ENCODE results near the gene CDCA8.

The CDCA8 gene

GRCh38 chr1:37692078-37692833, at the start of gene CDCA8:
CDCA8 (plus strand) TSS chr1:37692516; CDS start chr1:37692691, 175 bp downstream.
- peak; percentile 94 for DNase-seq (ENCODE audit: low spot score)

GRCh38 chr1:37647281-37647680, 45.0 kb upstream of the CDCA8 start:
- no peak for DNase-seq (ENCODE audit: low spot score)

- no peak for DNase-seq (ENCODE audit: low spot score)
Measured at GRCh38 chr1:37650173-37650572, 42.1 kb upstream of the CDCA8 start.

GRCh38 chr1:37650721-37651120, 41.6 kb upstream of the CDCA8 start:
- no peak for DNase-seq (ENCODE audit: low spot score)

- DNase-seq (ENCODE audit: low spot score): no peak
Measured at GRCh38 chr1:37651803-37652202, 40.5 kb upstream of the CDCA8 start.

- DNase-seq (ENCODE audit: low spot score): no peak
Measured at GRCh38 chr1:37652976-37653375, 39.3 kb upstream of the CDCA8 start.

GRCh38 chr1:37653906-37654305, 38.4 kb upstream of the CDCA8 start:
- DNase-seq (ENCODE audit: low spot score): no peak

DNA sequence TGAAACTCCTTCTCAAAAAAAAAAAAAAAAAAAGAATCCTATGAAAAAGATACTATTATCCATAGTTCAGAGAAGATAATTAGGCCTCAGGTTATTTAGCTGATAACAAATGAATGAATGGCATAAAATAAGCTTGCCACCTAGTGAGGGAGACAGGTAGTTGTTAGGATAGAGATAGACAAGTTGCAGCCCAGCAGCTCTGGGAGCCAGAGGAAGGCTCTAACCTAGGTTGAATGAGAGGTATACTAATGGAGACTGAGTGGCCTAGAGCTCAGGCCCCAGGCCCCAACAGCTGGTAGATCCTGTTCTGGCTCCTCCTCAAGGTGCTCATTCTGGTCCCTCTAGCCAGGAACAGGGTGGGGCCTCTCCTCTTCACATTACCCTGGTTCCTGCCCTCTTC, 37.0 kb upstream of the CDCA8 start:
- no peak for DNase-seq (ENCODE audit: low spot score)

- DNase-seq (ENCODE audit: low spot score): no peak
Measured at GRCh38 chr1:37656026-37656425, 36.3 kb upstream of the CDCA8 start.

- no peak for DNase-seq (ENCODE audit: low spot score)
Measured at GRCh38 chr1:37656881-37657280, 35.4 kb upstream of the CDCA8 start.

DNA sequence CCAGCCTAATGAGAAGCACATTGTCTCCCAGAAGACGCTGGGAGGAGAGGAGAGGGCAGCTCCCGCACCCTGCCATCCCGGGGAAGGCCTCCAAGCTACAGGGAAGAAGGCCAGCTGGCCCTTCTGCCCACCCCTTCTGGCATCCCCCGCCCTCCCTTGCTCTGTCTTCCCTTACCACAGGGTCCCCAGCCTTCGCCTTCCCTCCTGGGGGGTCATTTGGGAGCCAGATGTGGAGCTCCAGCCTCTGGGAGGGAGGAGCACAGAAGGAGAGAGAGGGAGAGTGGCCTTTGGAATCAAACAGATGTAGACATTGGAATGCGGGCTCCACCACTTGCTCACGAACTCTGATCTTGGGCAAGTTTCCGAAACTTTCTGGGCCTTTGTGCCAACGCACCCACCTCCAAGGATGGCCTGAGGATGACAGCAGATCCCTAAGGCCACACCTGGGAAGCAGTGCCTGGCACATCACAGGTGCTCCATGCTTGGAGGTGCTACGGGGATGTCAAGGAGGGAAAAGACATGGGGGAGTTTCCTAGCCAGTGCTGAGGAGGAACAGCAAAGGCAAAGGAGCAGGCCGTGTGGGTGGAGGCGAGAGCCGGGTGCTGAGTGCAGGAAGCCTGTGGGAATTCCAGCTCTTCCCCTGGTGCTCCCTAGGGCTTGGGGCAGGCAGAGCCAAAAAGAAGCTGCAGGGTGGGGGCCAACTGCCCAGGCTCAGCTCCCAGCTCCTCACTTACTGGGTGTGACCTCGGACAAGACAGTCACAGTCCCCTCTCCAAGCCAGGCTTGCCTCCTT, 34.5 kb upstream of the CDCA8 start:
- DNase-seq (ENCODE audit: low spot score): no peak

DNA sequence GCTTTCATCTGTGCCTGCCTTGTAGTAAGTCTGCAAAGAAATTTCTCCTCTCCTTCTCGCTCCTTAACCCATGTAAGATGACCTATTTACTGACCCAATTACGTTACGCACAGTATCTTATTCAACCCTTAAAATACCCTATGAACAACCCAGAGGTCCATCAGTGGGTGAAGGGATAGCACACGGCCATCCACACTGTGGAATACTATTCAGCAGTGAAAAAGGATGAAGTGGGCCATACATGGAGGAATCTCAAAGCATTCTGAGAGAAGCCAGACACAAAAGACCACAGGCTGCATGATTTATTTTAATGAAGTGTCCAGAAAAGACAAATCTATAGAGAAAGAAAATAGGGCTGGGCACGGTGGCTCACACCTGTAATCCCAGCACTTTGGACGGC, 33.8 kb upstream of the CDCA8 start:
- no peak for DNase-seq (ENCODE audit: low spot score)

DNA sequence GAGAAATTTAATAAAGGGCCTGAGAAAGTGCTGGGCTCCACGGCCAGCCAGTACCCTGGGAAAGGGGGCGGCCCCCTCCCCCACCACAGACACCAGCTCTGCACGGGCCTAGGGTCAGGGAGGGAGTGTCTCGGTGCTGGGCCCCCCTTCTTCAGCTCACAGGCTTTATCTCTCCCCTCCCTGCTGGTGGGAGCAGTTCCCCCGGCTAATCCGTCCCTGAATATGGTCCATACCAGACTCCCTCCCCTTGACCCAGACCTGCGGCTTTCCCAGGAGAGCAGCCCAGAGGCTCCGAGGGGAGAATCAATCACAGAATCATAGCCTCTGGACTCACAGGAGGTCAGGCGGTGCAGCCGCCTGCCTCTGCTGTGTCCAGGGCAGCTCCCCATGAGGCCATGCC, 31.7 kb upstream of the CDCA8 start:
- DNase-seq (ENCODE audit: low spot score): no peak

- no peak for DNase-seq (ENCODE audit: low spot score)
Measured at GRCh38 chr1:37661401-37661800, 30.9 kb upstream of the CDCA8 start.

- DNase-seq (ENCODE audit: low spot score): no peak
Measured at GRCh38 chr1:37662031-37662755, 30.1 kb upstream of the CDCA8 start.

DNA sequence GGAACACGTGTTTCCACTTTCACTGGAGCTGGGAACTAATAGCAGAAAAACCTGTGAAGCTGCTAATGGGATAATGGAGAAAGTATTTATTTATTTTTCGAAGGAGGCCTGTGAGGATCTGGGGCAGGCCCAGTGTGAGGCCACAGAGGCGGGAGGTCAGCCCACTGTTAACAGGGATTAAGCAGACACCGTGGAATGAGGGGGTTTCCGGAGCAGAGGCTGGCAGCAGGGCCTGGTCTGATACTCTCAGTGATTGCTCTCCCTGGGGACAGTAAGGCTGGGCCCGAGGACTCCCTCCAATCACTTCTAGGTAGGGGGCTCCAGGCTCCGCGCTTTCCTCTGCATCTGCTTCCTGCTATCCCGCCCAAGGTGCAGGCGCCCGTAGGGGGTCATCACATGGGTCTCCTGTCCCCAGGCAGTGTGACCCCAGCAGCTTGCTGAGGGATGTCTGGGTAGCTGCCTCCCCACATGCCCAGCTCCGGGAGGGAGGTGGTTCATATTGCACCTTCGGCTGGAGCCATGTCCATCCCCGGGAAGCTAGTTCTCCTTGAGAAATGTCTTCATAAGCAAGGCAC, 28.8 kb upstream of the CDCA8 start:
- DNase-seq (ENCODE audit: low spot score): no peak

DNA sequence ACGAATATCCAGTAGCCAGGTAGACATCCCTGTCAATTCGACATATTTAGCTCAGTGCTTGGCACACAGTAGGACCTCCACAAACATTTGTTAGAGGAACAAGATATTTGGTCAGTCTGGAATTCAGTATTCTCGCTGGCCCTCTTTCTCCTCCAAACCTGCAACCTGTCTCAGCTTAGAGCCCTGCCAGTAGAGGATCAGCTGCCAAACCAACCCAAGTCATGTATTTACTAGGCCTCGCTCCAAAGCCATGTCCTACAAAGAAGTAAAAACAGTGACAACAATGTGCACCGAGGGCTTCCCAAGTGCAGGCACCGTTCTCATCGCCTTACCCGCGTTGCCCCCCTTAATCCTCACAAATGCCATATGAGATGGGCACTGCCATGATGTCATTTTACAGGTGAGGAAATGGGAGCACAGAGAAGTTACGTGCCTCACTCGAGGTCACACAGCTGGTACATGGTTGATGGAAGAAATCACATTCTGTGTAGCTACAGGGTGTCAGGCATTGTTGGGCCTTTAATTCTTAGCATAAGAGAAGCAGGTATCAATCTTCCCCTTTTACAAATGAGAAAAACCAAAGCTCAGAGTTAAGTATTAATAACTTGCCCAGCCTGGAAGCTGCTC, 26.0 kb upstream of the CDCA8 start:
- no peak for DNase-seq (ENCODE audit: low spot score)

DNA sequence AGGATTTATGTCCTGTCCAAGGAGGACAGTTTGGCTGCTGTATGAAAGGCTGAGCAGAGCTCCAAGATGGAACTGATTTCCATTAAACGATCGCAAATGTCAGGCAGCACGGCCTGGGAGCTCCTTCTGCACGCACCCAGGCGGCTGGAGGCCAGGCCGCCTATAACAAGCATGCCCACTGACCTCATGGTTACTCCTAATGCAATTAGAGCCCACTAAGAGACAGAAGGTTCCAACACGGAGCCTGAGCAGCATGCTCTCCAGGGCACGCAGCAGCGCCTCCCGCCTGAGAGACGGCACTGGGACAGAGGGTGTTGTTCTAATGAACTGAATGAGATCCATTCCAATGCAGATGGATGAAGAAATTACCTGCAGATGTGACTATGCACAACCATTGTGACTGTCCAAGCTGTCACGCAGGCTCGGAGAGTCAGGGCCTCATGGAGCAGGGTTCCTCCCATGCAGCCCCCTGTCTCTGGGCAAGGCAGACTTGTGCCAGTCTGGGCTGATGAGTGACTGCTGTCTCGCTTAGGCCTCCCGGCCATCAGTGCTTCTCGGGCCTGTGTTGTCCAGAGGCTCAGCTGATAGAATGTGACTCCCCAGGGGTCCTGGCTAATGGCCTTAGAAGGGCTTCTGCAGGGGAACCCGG, 25.2 kb upstream of the CDCA8 start:
- no peak for DNase-seq (ENCODE audit: low spot score)

GRCh38 chr1:37670133-37670532, 22.2 kb upstream of the CDCA8 start:
- no peak for DNase-seq (ENCODE audit: low spot score)

DNA sequence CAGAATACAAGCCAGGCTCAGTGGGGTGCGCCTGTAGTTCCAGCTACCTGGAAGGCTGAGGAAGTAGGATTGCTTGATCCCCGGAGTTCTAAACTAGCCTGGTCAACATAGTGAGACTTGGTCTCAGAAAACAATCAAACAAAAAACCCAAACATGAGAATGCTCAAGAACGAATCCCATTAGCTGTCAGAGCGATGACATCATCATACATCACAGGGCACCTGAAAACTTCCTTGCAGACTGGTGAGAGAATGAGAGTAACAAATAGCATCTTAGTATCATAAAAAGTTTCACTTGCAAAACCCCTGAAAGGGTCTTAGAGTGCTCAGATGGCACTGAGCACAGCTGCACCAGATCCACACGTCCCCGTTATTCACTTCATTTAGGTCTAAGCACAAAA, 21.1 kb upstream of the CDCA8 start:
- no peak for DNase-seq (ENCODE audit: low spot score)

GRCh38 chr1:37672136-37672870, 20.0 kb upstream of the CDCA8 start:
- no peak for DNase-seq (ENCODE audit: low spot score)
